Neutrophil (primary cell): ENCODE data around the gene HCRTR1.

Experiments
- H3K27ac ChIP-seq: fragments of 200-600 bp; sonication (generic); 2 replicates; pipeline ENCODE4 v1.5.1; 2016; ENCODE audit warnings: mild to moderate bottlenecking, moderate library complexity
- H3K27me3 ChIP-seq: fragments of 200-600 bp; sonication (generic); 2 replicates; pipeline ENCODE4 v1.6.0; 2016; ENCODE audit warnings: mild to moderate bottlenecking
- H3K36me3 ChIP-seq: fragments of 200-600 bp; sonication (generic); 2 replicates; pipeline ENCODE4 v1.5.1; 2017
- H3K4me1 ChIP-seq, 2 experiments: fragments of 200-600 bp in 1 of 2; sonication (generic) in 1 of 2; 1 replicate in 1 of 2; 2 replicates in 1 of 2; pipeline versions ENCODE4 v1.5.1 to v1.6.1; 2013 to 2016; ENCODE audit warnings: low read depth in 1 of 2, low read length in 1 of 2, mild to moderate bottlenecking in 1 of 2, moderate library complexity in 1 of 2; ENCODE audit not compliant: control insufficient read depth in 1 of 2, insufficient read depth in 1 of 2
- H3K4me3 ChIP-seq, 2 experiments: fragments of 200-600 bp in 1 of 2; sonication (generic) in 1 of 2; 1 replicate in 1 of 2; 2 replicates in 1 of 2; pipeline ENCODE4 v1.5.1; 2013 to 2016; ENCODE audit warnings: low read depth in 1 of 2, low read length in 1 of 2, mild to moderate bottlenecking in 1 of 2, moderate library complexity in 1 of 2
- H3K9me3 ChIP-seq: fragments of 200-600 bp; sonication (generic); 2 replicates; pipeline ENCODE4 v1.5.1; 2016
- TF ChIP-seq, protein P1 (sequence below): fragments of 200-600 bp; sonication (generic); IDR thresholded peaks from 2 replicates; pipeline ENCODE4 v1.5.1; 2016; ENCODE audit warnings: antibody characterized with exemption

Gene HCRTR1

GRCh38 chr1:31671561-31672201 lies 54.2 kb downstream of the HCRTR1 start:
- peaks cover 0 to 10% of the 10 kb centered on the region in 2 experiments for H3K4me1 ChIP-seq
- H3K27me3 ChIP-seq: peaks cover 42% of the 10 kb centered on the region
- H3K36me3 ChIP-seq: no peaks in the 10 kb centered on the region
- no peak overlapping the region for H3K4me3 ChIP-seq
- TF ChIP-seq, protein P1, sequence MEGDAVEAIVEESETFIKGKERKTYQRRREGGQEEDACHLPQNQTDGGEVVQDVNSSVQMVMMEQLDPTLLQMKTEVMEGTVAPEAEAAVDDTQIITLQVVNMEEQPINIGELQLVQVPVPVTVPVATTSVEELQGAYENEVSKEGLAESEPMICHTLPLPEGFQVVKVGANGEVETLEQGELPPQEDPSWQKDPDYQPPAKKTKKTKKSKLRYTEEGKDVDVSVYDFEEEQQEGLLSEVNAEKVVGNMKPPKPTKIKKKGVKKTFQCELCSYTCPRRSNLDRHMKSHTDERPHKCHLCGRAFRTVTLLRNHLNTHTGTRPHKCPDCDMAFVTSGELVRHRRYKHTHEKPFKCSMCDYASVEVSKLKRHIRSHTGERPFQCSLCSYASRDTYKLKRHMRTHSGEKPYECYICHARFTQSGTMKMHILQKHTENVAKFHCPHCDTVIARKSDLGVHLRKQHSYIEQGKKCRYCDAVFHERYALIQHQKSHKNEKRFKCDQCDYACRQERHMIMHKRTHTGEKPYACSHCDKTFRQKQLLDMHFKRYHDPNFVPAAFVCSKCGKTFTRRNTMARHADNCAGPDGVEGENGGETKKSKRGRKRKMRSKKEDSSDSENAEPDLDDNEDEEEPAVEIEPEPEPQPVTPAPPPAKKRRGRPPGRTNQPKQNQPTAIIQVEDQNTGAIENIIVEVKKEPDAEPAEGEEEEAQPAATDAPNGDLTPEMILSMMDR: no peak
- H3K27ac ChIP-seq: no peak overlapping the region
- H3K9me3 ChIP-seq: no peaks in the 10 kb centered on the region

DNA sequence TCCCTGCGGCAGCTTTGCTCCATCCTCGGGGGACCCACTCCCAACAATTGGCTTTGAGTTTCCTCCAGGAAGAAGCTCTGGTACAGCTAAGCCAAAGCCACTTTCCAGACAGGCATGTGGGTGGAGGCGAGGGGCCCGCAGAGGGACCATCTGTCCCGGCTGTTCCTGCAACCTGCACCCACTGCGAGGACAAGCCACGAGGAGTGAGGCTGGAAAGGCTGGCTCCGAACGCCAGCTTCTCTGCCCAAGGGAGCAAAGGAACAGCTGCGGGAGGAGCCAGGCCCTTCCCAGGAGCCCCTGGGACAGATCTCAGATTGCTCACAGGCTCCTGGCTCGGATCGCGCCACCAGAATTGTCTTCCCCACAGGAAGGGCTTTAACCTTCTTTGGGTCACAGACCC lies 55.5 kb downstream of the HCRTR1 start:
- Histone ChIP-seq H3K4me3 (no peak overlapping the region), H3K36me3 (no peaks in the 10 kb centered on the region), H3K27me3 (peaks cover 45% of the 10 kb centered on the region), H3K4me1 (peaks cover 0 to 10% of the 10 kb centered on the region in 2 experiments), H3K9me3 (no peaks in the 10 kb centered on the region), H3K27ac (no peak overlapping the region)
- TF ChIP-seq, protein P1: no peak

- Histone ChIP-seq H3K36me3 (no peaks in the 10 kb centered on the region), H3K27ac (no peak overlapping the region), H3K4me3 (no peak overlapping the region)
Measured at GRCh38 chr1:31673433-31673832, 55.9 kb downstream of the HCRTR1 start.

GRCh38 chr1:31674626-31675025 lies 57.1 kb downstream of the HCRTR1 start:
- Histone ChIP-seq H3K9me3 (no peaks in the 10 kb centered on the region), H3K4me3 (no peak overlapping the region), H3K27me3 (peaks cover 44% of the 10 kb centered on the region), H3K4me1 (peaks cover 0 to 9% of the 10 kb centered on the region in 2 experiments), H3K27ac (no peak overlapping the region), H3K36me3 (no peaks in the 10 kb centered on the region)
- TF ChIP-seq, protein P1: no peak

More at GRCh38 chr1:31673433-31673832, 55.9 kb downstream of the HCRTR1 start:
- TF ChIP-seq, protein P1: no peak
- H3K27me3 ChIP-seq: peaks cover 44% of the 10 kb centered on the region
- peaks cover 0 to 10% of the 10 kb centered on the region in 2 experiments for H3K4me1 ChIP-seq
- no peaks in the 10 kb centered on the region for H3K9me3 ChIP-seq

DNA sequence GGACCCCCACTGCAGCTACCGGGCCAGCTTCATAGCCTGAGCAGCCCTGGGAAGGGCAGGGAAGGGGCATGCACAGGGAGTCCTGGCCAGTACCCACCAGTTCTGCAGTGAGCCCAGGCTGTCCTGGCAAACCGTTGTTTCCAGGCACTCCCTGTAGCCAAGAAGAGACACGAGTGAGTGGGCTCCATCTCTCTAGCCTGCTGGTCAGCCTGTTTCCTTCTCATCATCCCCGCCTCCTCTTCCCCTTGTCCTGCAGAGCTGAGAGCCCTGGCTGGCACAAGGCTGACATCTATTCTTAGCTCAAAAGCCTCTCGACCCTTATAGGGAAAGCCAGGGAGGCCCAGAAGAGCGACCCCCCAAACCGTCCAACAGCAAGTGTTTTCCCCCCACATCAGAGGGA lies 57.7 kb downstream of the HCRTR1 start:
- H3K4me1 ChIP-seq: peaks cover 0 to 4% of the 10 kb centered on the region in 2 experiments
- peaks cover 42% of the 10 kb centered on the region for H3K27me3 ChIP-seq
- H3K9me3 ChIP-seq: no peaks in the 10 kb centered on the region
- H3K4me3 ChIP-seq: no peak overlapping the region
- TF ChIP-seq, protein P1: no peak
- no peaks in the 10 kb centered on the region for H3K36me3 ChIP-seq
- H3K27ac ChIP-seq: no peak overlapping the region
